ENCODE data around the gene CC2D1B. TPM values are rescaled to one million over a fixed set of nuclear protein-coding genes. Genes with fewer than 3 reads are reported as not detected.

CC2D1B gene
- total and polyA plus RNA-seq, 2 of the 4 experiments (the other 2 are of a cell fraction): 16.9 to 17.2 TPM

Other genes starting within 250 kb of the CC2D1B start
- gene ZFYVE9, start 224.1 kb downstream of the CC2D1B start, total RNA-seq (2012; rRNA removed): 28.7 and 29.4 TPM in 2 replicates
- 6.6 and 8.3 TPM in 2 replicates for gene ZFYVE9, start 224.1 kb downstream of the CC2D1B start, polyA plus RNA-seq (2012; rRNA removed)
- 9.7 and 10.6 TPM in 2 replicates for gene ORC1, start 38.2 kb upstream of the CC2D1B start, total RNA-seq (2012; rRNA removed)
- 5.9 and 6.3 TPM in 2 replicates for gene ORC1, start 38.2 kb upstream of the CC2D1B start, polyA plus RNA-seq (2012; rRNA removed)
- gene PRPF38A, start 38.4 kb upstream of the CC2D1B start, total RNA-seq (2012; rRNA removed): 17.2 and 23.5 TPM in 2 replicates
- 14.9 and 19.0 TPM in 2 replicates for gene PRPF38A, start 38.4 kb upstream of the CC2D1B start, polyA plus RNA-seq (2012; rRNA removed)
- gene TUT4, start 186.9 kb upstream of the CC2D1B start, total RNA-seq (2012; rRNA removed): 10.9 and 28.6 TPM in 2 replicates
- gene TUT4, start 186.9 kb upstream of the CC2D1B start, polyA plus RNA-seq (2012; rRNA removed): 40.0 and 42.7 TPM in 2 replicates
- gene GPX7, start 236.2 kb upstream of the CC2D1B start, total RNA-seq (2012; rRNA removed): 3.1 and 3.4 TPM in 2 replicates
- 3.2 and 3.8 TPM in 2 replicates for gene GPX7, start 236.2 kb upstream of the CC2D1B start, polyA plus RNA-seq (2012; rRNA removed)

Measured in IMR-90 (cell line).